K562 (cell line): Measurements from ENCODE around the gene SH3GL3. TPM values are rescaled to one million over a fixed set of nuclear protein-coding genes. Genes with fewer than 3 reads are reported as not detected.

Experiments
- ATAC-seq: fragments of 200-7000 bp; cut with Tn5 transposase; 3 replicates; pipeline ENCODE4 v1.9.1; 2020; ENCODE audit warnings: moderate library complexity
- BruUV-seq: library from RNA; stranded (reverse); fragments of 400-500 nt; replicated peaks from 2 replicates; lab custom pipeline; 2021; lab: Mats Ljungman, UMichigan
- CTCF ChIA-PET: fragments of 300-600 bp; formaldehyde crosslinking; extraction: SDS; loops from one replicate; lab custom pipeline; 2021; ENCODE audit warnings: low intra/inter-chr PET ratio; lab: Yijun Ruan, JAX
- POLR2A ChIA-PET: fragments of 300-600, 350-650 bp; sonication (Branson Sonifier 250); formaldehyde crosslinking; extraction: SDS; loops from one replicate; lab custom pipeline; 2021; ENCODE audit warnings: antibody characterized with exemption, inconsistent platforms; lab: Yijun Ruan, JAX
- DNase-seq, 4 experiments: peaks; one replicate each; pipeline versions ENCODE4 v3.0.0 to v3.0.0-alpha.2; 2011 to 2018; ENCODE audit warnings: low spot score in 3 of 4, mixed read lengths in 3 of 4; ENCODE audit errors: extremely low read depth in 1 of 4
- FAIRE-seq: peaks from 2 replicates; lab custom pipeline; 2011; peaks lifted over from hg19 to GRCh38; lab: Jason Lieb, UNC
- H2AFZ ChIP-seq: 2 replicates; pipeline ENCODE4 v1.6.0; 2011; ENCODE audit warnings: low read depth, low read length, control low read depth, inconsistent platforms
- H3K27ac ChIP-seq: fragments of 200-600 bp; 3 replicates; pipeline ENCODE4 v1.8.0; 2011; ENCODE audit warnings: low read depth, mild to moderate bottlenecking, control low read depth, inconsistent platforms, low read length, moderate library complexity, mixed read lengths; ENCODE audit errors: extremely low read depth
- H3K27me3 ChIP-seq, 2 experiments: fragments of 300-600 bp in 1 of 2; 2 replicates in 1 of 2; 3 replicates in 1 of 2; pipeline versions ENCODE4 v1.6.0 to v1.8.0; 2011; ENCODE audit warnings: inconsistent platforms in 2 of 2, low read length in 2 of 2, mild to moderate bottlenecking in 1 of 2, mixed read lengths in 1 of 2, moderate library complexity in 1 of 2; ENCODE audit not compliant: control insufficient read depth in 2 of 2, insufficient read depth in 2 of 2
- H3K36me3 ChIP-seq: fragments of 300-600 bp; 3 replicates; pipeline ENCODE4 v1.8.0; 2011; ENCODE audit warnings: mild to moderate bottlenecking, low read length, inconsistent platforms; ENCODE audit not compliant: control insufficient read depth, insufficient read depth
- H3K4me1 ChIP-seq, 2 experiments: fragments of 200-600 bp in 1 of 2; replicated peaks in 1 of 2; 2 replicates in 1 of 2; 3 replicates in 1 of 2; pipeline versions ENCODE4 v1.5.1 to v1.8.0; 2011; ENCODE audit warnings: inconsistent platforms in 2 of 2, low read length in 2 of 2, mild to moderate bottlenecking in 1 of 2, mixed read lengths in 1 of 2, moderate library complexity in 1 of 2; ENCODE audit not compliant: control insufficient read depth in 2 of 2, insufficient read depth in 2 of 2
- H3K4me2 ChIP-seq: 2 replicates; pipeline ENCODE4 v1.6.1; 2011; ENCODE audit warnings: low read length, control low read depth, inconsistent platforms, mixed read lengths; ENCODE audit not compliant: insufficient read depth
- H3K4me3 ChIP-seq: fragments of 200-600 bp; sonication (generic), shearing (Covaris generic); 2 replicates; pipeline ENCODE4 v1.5.1; 2016; ENCODE audit warnings: control low read depth, inconsistent platforms
- H3K79me2 ChIP-seq: fragments of 200-600 bp; 3 replicates; pipeline ENCODE4 v1.8.0; 2011; ENCODE audit warnings: low read length, inconsistent platforms; ENCODE audit not compliant: control insufficient read depth, insufficient read depth
- H3K9ac ChIP-seq, 2 experiments: 2 replicates each; pipeline versions ENCODE4 v1.6.0 to v1.6.1; 2011; ENCODE audit warnings: low read depth in 2 of 2, low read length in 2 of 2, control low read depth in 1 of 2, inconsistent platforms in 1 of 2, mild to moderate bottlenecking in 1 of 2, mixed read lengths in 1 of 2; ENCODE audit not compliant: insufficient read depth in 1 of 2
- H3K9me1 ChIP-seq: one replicate; pipeline ENCODE4 v1.6.0; 2011; ENCODE audit warnings: inconsistent platforms, mild to moderate bottlenecking, low read length, moderate library complexity; ENCODE audit not compliant: control insufficient read depth, insufficient read depth
- H3K9me3 ChIP-seq: replicated peaks from 2 replicates; pipeline ENCODE4 v1.5.1; 2011; ENCODE audit warnings: low read depth, low read length, inconsistent platforms; ENCODE audit not compliant: control insufficient read depth, insufficient read depth
- H4K20me1 ChIP-seq: replicated peaks from 2 replicates; pipeline ENCODE4 v1.6.1; 2011; ENCODE audit warnings: low read length, inconsistent platforms, mixed read lengths; ENCODE audit not compliant: control insufficient read depth, insufficient read depth
- MCM5 ChIP-seq: fragments of 450-650 bp; IDR thresholded peaks from 2 replicates; pipeline ENCODE4 v1.6.1; 2016; ENCODE audit warnings: low read depth
- STAT5B ChIP-seq: fragments of 250-450 bp; sonication (Bioruptor Pico); IDR thresholded peaks from 2 replicates; pipeline ENCODE4 v1.8.0; 2021; ENCODE audit warnings: mild to moderate bottlenecking, inconsistent platforms
- STAT6 ChIP-seq: sonication (generic); formaldehyde crosslinking; IDR thresholded peaks from 2 replicates; pipeline ENCODE4 v1.8.1; 2023; ENCODE audit warnings: mild to moderate bottlenecking, missing genetic modification reagents
- XRCC4 ChIP-seq: IDR thresholded peaks from one replicate; pipeline ENCODE4 v1.6.1; 2011; ENCODE audit not compliant: insufficient read depth, insufficient read length; ENCODE audit errors: extremely low read depth
- ZNF583 ChIP-seq: fragments of 250-450 bp; sonication (Bioruptor Pico); IDR thresholded peaks from 2 replicates; pipeline ENCODE4 v1.4.0; 2020
- ZNF586 ChIP-seq: fragments of 450-650 bp; formaldehyde crosslinking; conservative IDR thresholded peaks from 2 replicates; pipeline ENCODE4 v1.4.0; 2020; ENCODE audit warnings: mild to moderate bottlenecking, moderate library complexity
- ZNF592 ChIP-seq: fragments of 450-650 bp; IDR thresholded peaks from 2 replicates; pipeline ENCODE4 v1.6.1; 2017; ENCODE audit warnings: antibody characterized with exemption, mild to moderate bottlenecking
- ZNF830 ChIP-seq: fragments of 250-450 bp; sonication (Bioruptor Pico); IDR thresholded peaks from 2 replicates; pipeline ENCODE4 v1.5.0; 2021; ENCODE audit warnings: mild to moderate bottlenecking
- WGBS: fragments of 100-300 bp; shearing (Covaris generic); methylation state at CpG from one replicate; pipeline ENCODE4 v1.1.6; 2016; ENCODE audit warnings: low coverage, mixed read lengths; ENCODE audit not compliant: insufficient coverage; ENCODE audit errors: missing lambda C conversion rate; 5-methylcytosine and 5-hydroxymethylcytosine counted together
- in situ Hi-C: fragments of 300-500 bp; cut with MboI; formaldehyde crosslinking; loops from 4 replicates; pipeline ENCODE4 v1.15.0; 2018; ENCODE audit warnings: inconsistent platforms, mixed read lengths
- intact Hi-C: fragments of 100-400 bp; cut with micrococcal nuclease; formaldehyde crosslinking; loops from 2 replicates; pipeline ENCODE4 v1.14.2; 2022
- polyA plus RNA-seq, 8 experiments: library from polyadenylated mRNA; depleted of rRNA in 4 of 8; stranded (reverse) in 5 of 8; unstranded in 3 of 8; fragments of >200 nt; fragmentation: Nextera tagmentation in 2 of 8; fragmentation: Illumina TruSeq in 1 of 8; extraction: Ambion mirVana in 2 of 8; extraction: Trizol in 1 of 8; gene quantifications; 2 replicates each; pipeline versions ENCODE4 v1.2.1 to v1.2.3, GENCODE V29; 2011 to 2014; ENCODE audit warnings: inconsistent platforms in 1 of 8, missing spikeins in 1 of 8
- total RNA-seq, 7 experiments: library from RNA; depleted of rRNA in 6 of 7; stranded (reverse); fragments of >200 nt in 6 of 7; fragmentation: Illumina TruSeq in 2 of 7; extraction: Trizol in 2 of 7; gene quantifications; 2 replicates each; pipeline versions ENCODE4 v1.2.1 to v1.2.3, GENCODE V29; 2011 to 2021; ENCODE audit warnings: low replicate concordance in 1 of 7

SH3GL3 gene
- total and polyA plus RNA-seq, 9 of the 15 experiments (the other 6 are each of a cell fraction or from before 2014, with no cell fraction given), result 3.9 to 16.0 (median 9.7) TPM

GRCh38 chr15:83585601-83586335, 138.6 kb downstream of the SH3GL3 start:
- in situ Hi-C loops (no loop called here), intact Hi-C loops (no loop called here)
- H3K27ac ChIP-seq, result no peak overlapping the region
- DNase-seq, result no peak
- H4K20me1 ChIP-seq, result no peaks in the 10 kb centered on the region
- H3K36me3 ChIP-seq, result no peaks in the 10 kb centered on the region
- no peak for FAIRE-seq
- no peaks in the 10 kb centered on the region for H3K27me3 ChIP-seq
- H3K4me1 ChIP-seq, result no peaks in the 10 kb centered on the region
- no peaks in the 10 kb centered on the region for H3K79me2 ChIP-seq
- no peak overlapping the region for H3K9ac ChIP-seq
- H3K9me3 ChIP-seq, result no peaks in the 10 kb centered on the region
- BruUV-seq, result no TSS peak
- no peak overlapping the region for H3K4me2 ChIP-seq
- CTCF ChIA-PET, result interaction anchor here (0.6 kb wide), 1 partner anchor 149 kb away, joined by 3 read pairs; no protein-coding TSS in a partner anchor
- no peak for ATAC-seq
- TF ChIP-seq ZNF586 (CRISPR knock-in tag) (no peak), ZNF830 (no peak), ZNF583 (CRISPR knock-in tag) (no peak), STAT5B (CRISPR knock-in tag) (no peak), STAT6 (CRISPR knock-in tag) (no peak), ZNF592 (no peak), MCM5 (no peak), XRCC4 (no peak)
- H3K4me3 ChIP-seq, result no peak overlapping the region
- 29% methylated on average over 5 of the region's 5 CpGs for WGBS
- POLR2A ChIA-PET, result interaction anchor here (0.6 to 1.7 kb wide), 6 partner anchors 9 to 26 kb away, joined by 3 to 6 read pairs (median 4); no protein-coding TSS in a partner anchor
- no peaks in the 10 kb centered on the region for H3K9me1 ChIP-seq
- H2AFZ ChIP-seq, result no peak overlapping the region
